Activated naive CD8-positive, alpha-beta T cell (primary cell): Measurements from ENCODE around the gene RBM4B.
A peak's percentile ranks its signal among the peaks of the same experiment; 100 is the strongest.
"Not testable (repeated sequence)": the region's sequence is repeated elsewhere in the genome, so short reads cannot be mapped to it uniquely, and the experiment has no call there.

ENCODE experiments used
- H3K27ac Mint-ChIP-seq: one replicate; pipeline ENCODE4 v1.8.0; 2021; ENCODE audit warnings: mixed read lengths
- H3K27me3 Mint-ChIP-seq: one replicate; pipeline ENCODE4 v1.8.0; 2021; ENCODE audit warnings: mixed read lengths
- H3K36me3 Mint-ChIP-seq: one replicate; pipeline ENCODE4 v1.8.0; 2021; ENCODE audit warnings: mixed read lengths
- H3K4me1 Mint-ChIP-seq: one replicate; pipeline ENCODE4 v1.8.0; 2021; ENCODE audit warnings: low read depth, mixed read lengths
- H3K4me3 Mint-ChIP-seq: one replicate; pipeline ENCODE4 v1.8.0; 2021; ENCODE audit warnings: mild to moderate bottlenecking, mixed read lengths
- H3K9me3 Mint-ChIP-seq: one replicate; pipeline ENCODE4 v1.8.0; 2021; ENCODE audit warnings: low read depth, mixed read lengths

RBM4B gene

GRCh38 chr11:66649903-66650302 is 27.8 kb downstream of the RBM4B start:
- Mint-ChIP-seq H3K4me3 (no peak overlapping the region), H3K4me1 (peaks cover 62% of the 10 kb centered on the region), H3K9me3 (no peaks in the 10 kb centered on the region), H3K36me3 (peaks cover 25% of the 10 kb centered on the region), H3K27me3 (no peaks in the 10 kb centered on the region), H3K27ac (peak overlapping the region; percentile 64)

GRCh38 chr11:66646828-66647227 is 30.9 kb downstream of the RBM4B start:
- H3K27me3 Mint-ChIP-seq, result no peaks in the 10 kb centered on the region
- H3K9me3 Mint-ChIP-seq, result no peaks in the 10 kb centered on the region
- H3K27ac Mint-ChIP-seq, result peak overlapping the region; percentile 79
- H3K36me3 Mint-ChIP-seq, result peaks cover 35% of the 10 kb centered on the region
- H3K4me3 Mint-ChIP-seq, result peak overlapping the region; percentile 97
- H3K4me1 Mint-ChIP-seq, result peaks cover 79% of the 10 kb centered on the region

- peaks cover 47% of the 10 kb centered on the region for H3K36me3 Mint-ChIP-seq
- no peak overlapping the region for H3K27ac Mint-ChIP-seq
- H3K27me3 Mint-ChIP-seq, result no peaks in the 10 kb centered on the region
- no peaks in the 10 kb centered on the region for H3K9me3 Mint-ChIP-seq
- H3K4me3 Mint-ChIP-seq, result peak overlapping the region; percentile 97
- H3K4me1 Mint-ChIP-seq, result peaks cover 87% of the 10 kb centered on the region
These were observed 33.8 kb downstream of the RBM4B start for GRCh38 chr11:66643745-66644437.

GRCh38 chr11:66641834-66642233 is 35.9 kb downstream of the RBM4B start:
- Mint-ChIP-seq H3K9me3 (no peaks in the 10 kb centered on the region), H3K4me3 (peak overlapping the region; percentile 97), H3K36me3 (peaks cover 40% of the 10 kb centered on the region), H3K27me3 (no peaks in the 10 kb centered on the region), H3K27ac (peak overlapping the region; percentile 79), H3K4me1 (peaks cover 90% of the 10 kb centered on the region)

- peak overlapping the region; percentile 97 for H3K4me3 Mint-ChIP-seq
- H3K27me3 Mint-ChIP-seq, H3K9me3 Mint-ChIP-seq: not testable (repeated sequence)
- H3K4me1 Mint-ChIP-seq, result peaks cover 75% of the 10 kb centered on the region
- H3K36me3 Mint-ChIP-seq, result peaks cover 27% of the 10 kb centered on the region
- peak overlapping the region; percentile 97 for H3K27ac Mint-ChIP-seq
These were observed 37.8 kb downstream of the RBM4B start for GRCh38 chr11:66639814-66640340.

- H3K27ac Mint-ChIP-seq, result peak overlapping the region; percentile 97
- H3K9me3 Mint-ChIP-seq, result no peaks in the 10 kb centered on the region
- H3K36me3 Mint-ChIP-seq, result peaks cover 29% of the 10 kb centered on the region
- H3K4me1 Mint-ChIP-seq, result peaks cover 74% of the 10 kb centered on the region
- H3K27me3 Mint-ChIP-seq, result no peaks in the 10 kb centered on the region
- H3K4me3 Mint-ChIP-seq, result peak overlapping the region; percentile 97
These were observed 38.4 kb downstream of the RBM4B start for GRCh38 chr11:66639066-66639813.

GRCh38 chr11:66638177-66639065 is 39.3 kb downstream of the RBM4B start, which contains the start of gene RBM4:
Gene RBM4, plus strand, starts transcription at chr11:66638703. Its CDS starts 1,009 bp downstream, at chr11:66639712.
- peaks cover 29% of the 10 kb centered on the region for H3K36me3 Mint-ChIP-seq
- peak within 1 kb of the TSS; percentile 97 for H3K4me3 Mint-ChIP-seq
- H3K9me3 Mint-ChIP-seq, result no peaks in the 10 kb centered on the region
- no peaks in the 10 kb centered on the region for H3K27me3 Mint-ChIP-seq
- H3K27ac Mint-ChIP-seq, result peak within 1 kb of the TSS; percentile 97
- peaks cover 67% of the 10 kb centered on the region for H3K4me1 Mint-ChIP-seq

- Mint-ChIP-seq H3K4me3 (peak overlapping the region; percentile 97), H3K27me3 (no peaks in the 10 kb centered on the region), H3K36me3 (peaks cover 25% of the 10 kb centered on the region), H3K27ac (peak overlapping the region; percentile 97), H3K4me1 (peaks cover 61% of the 10 kb centered on the region), H3K9me3 (no peaks in the 10 kb centered on the region)
These were observed 40.0 kb downstream of the RBM4B start for GRCh38 chr11:66637557-66638176.

- no peak overlapping the region for H3K4me3 Mint-ChIP-seq
- peaks cover 21% of the 10 kb centered on the region for H3K36me3 Mint-ChIP-seq
- H3K27ac Mint-ChIP-seq, result peak overlapping the region; percentile 61
- H3K4me1 Mint-ChIP-seq, result peaks cover 54% of the 10 kb centered on the region
- H3K27me3 Mint-ChIP-seq, result no peaks in the 10 kb centered on the region
- no peaks in the 10 kb centered on the region for H3K9me3 Mint-ChIP-seq
These were observed 41.3 kb downstream of the RBM4B start for GRCh38 chr11:66636411-66636810.

GRCh38 chr11:66632952-66633351 is 44.7 kb downstream of the RBM4B start:
- Mint-ChIP-seq H3K36me3 (peaks cover 10% of the 10 kb centered on the region), H3K27ac (no peak overlapping the region), H3K27me3 (no peaks in the 10 kb centered on the region), H3K9me3 (no peaks in the 10 kb centered on the region), H3K4me3 (no peak overlapping the region), H3K4me1 (peaks cover 49% of the 10 kb centered on the region)

- H3K27ac Mint-ChIP-seq, result no peak overlapping the region
- H3K36me3 Mint-ChIP-seq, result peaks cover 10% of the 10 kb centered on the region
- no peaks in the 10 kb centered on the region for H3K9me3 Mint-ChIP-seq
These were observed 45.8 kb downstream of the RBM4B start for GRCh38 chr11:66631883-66632282.

GRCh38 chr11:66629356-66629755 is 48.3 kb downstream of the RBM4B start:
- Mint-ChIP-seq H3K27ac (peak overlapping the region; percentile 35), H3K4me3 (no peak overlapping the region), H3K27me3 (no peaks in the 10 kb centered on the region), H3K4me1 (peaks cover 48% of the 10 kb centered on the region), H3K36me3 (peaks cover 6% of the 10 kb centered on the region), H3K9me3 (no peaks in the 10 kb centered on the region)

More at GRCh38 chr11:66631883-66632282, 45.8 kb downstream of the RBM4B start:
- Mint-ChIP-seq H3K4me1 (peaks cover 48% of the 10 kb centered on the region), H3K27me3 (no peaks in the 10 kb centered on the region), H3K4me3 (no peak overlapping the region)

GRCh38 chr11:66628061-66628603 is 49.6 kb downstream of the RBM4B start:
- Mint-ChIP-seq H3K9me3 (no peaks in the 10 kb centered on the region), H3K4me3 (no peak overlapping the region), H3K27me3 (no peaks in the 10 kb centered on the region), H3K27ac (peak overlapping the region; percentile 35), H3K36me3 (peaks cover 6% of the 10 kb centered on the region), H3K4me1 (peaks cover 56% of the 10 kb centered on the region)

GRCh38 chr11:66626926-66627325 is 50.8 kb downstream of the RBM4B start:
- H3K9me3 Mint-ChIP-seq, result no peaks in the 10 kb centered on the region
- no peaks in the 10 kb centered on the region for H3K27me3 Mint-ChIP-seq
- H3K4me1 Mint-ChIP-seq, result peaks cover 63% of the 10 kb centered on the region
- no peak overlapping the region for H3K27ac Mint-ChIP-seq
- peaks cover 2% of the 10 kb centered on the region for H3K36me3 Mint-ChIP-seq
- no peak overlapping the region for H3K4me3 Mint-ChIP-seq
